ENCODE measurements around the gene IRF7. TPM values are rescaled to one million over a fixed set of nuclear protein-coding genes. Genes with fewer than 3 reads are reported as not detected.

The IRF7 gene
- total and polyA plus RNA-seq, 11 donors, result 5.5 to 30.6 (median 14.9) TPM

DNA sequence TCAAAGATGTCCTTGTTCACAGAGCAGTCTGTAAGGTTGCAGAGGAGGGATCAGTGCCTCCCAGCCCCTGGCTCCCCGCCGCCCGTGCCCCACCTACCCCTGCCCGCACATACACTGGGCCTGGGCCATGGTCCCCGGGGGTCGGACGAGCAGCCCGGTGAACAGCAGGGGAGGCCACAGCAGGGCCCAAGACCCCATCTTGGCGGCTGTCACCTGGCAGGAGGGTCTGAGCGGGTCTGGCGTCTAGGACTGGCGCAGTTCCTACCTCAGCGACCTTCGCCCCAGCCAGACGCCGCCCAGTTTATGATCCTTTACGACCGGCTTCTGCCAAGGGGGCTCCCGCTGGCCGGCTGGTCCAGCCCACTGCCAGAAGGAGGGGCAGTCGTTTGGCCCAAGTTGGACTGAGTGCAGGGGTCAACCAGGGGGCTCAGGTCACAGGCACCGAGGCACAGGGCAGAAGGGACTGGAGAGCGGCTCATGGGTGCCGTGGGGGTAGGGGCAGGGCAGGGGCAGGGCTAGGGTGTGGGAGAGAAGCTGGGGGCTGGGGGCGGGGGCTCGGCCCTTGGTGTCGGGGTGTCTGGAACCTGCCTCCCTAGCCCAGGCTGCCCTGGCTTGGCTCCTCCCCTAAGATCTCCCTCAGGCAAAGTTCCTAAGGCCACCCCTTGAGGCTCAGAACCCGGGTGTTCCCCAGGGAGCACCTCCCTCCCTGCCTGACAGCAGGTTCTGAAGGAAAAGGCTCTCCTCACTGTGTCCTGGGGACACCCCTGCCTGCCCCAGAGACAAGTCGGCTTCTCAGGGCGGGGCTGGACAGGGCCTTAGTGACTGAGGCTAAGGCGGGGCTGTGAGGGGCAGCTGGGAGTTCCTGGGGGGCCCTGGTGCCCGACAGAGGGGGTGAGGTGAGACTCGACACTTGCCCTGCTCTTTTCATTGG, 9.2 kb upstream of the IRF7 start, which contains the start of gene CDHR5:
Gene CDHR5 (minus strand): TSS at position 251 of the 931 bp plus-strand sequence. CDS start 53 bp downstream, at position 198.
- intact Hi-C loops (cut with DNase I), result loop anchor here in 1 of 10 donors (5.0 kb wide), 1 partner anchor 68 kb away; no protein-coding TSS in a partner anchor
- ATAC-seq, result peak in 1 of 4 donors; percentile 12
- Histone ChIP-seq H3K4me3 (no peak within 1 kb of the TSS), H3K4me1 (peaks cover 0 to 16% (median 0%) of the 10 kb centered on the region in 12 donors), H3K9me3 (no peaks in the 10 kb centered on the region), H3K27me3 (peaks cover 6 to 28% (median 15%) of the 10 kb centered on the region in 9 donors), H3K27ac (no peak within 1 kb of the TSS), H3K36me3 (peaks cover 0 to 3% (median 0%) of the 10 kb centered on the region in 9 donors)
- 79 to 88% (median 86%) methylated on average over 5 to 33 of the region's 33 CpGs for WGBS, 4 donors
- TF ChIP-seq POLR2A (IDR thresholded peaks at IDR 0.05), result no peak
- TF ChIP-seq, protein P1, sequence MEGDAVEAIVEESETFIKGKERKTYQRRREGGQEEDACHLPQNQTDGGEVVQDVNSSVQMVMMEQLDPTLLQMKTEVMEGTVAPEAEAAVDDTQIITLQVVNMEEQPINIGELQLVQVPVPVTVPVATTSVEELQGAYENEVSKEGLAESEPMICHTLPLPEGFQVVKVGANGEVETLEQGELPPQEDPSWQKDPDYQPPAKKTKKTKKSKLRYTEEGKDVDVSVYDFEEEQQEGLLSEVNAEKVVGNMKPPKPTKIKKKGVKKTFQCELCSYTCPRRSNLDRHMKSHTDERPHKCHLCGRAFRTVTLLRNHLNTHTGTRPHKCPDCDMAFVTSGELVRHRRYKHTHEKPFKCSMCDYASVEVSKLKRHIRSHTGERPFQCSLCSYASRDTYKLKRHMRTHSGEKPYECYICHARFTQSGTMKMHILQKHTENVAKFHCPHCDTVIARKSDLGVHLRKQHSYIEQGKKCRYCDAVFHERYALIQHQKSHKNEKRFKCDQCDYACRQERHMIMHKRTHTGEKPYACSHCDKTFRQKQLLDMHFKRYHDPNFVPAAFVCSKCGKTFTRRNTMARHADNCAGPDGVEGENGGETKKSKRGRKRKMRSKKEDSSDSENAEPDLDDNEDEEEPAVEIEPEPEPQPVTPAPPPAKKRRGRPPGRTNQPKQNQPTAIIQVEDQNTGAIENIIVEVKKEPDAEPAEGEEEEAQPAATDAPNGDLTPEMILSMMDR (IDR thresholded peaks at IDR 0.05), result no peak
- DNase-seq, result peak in 1 of 5 donors; percentile 8

DNA sequence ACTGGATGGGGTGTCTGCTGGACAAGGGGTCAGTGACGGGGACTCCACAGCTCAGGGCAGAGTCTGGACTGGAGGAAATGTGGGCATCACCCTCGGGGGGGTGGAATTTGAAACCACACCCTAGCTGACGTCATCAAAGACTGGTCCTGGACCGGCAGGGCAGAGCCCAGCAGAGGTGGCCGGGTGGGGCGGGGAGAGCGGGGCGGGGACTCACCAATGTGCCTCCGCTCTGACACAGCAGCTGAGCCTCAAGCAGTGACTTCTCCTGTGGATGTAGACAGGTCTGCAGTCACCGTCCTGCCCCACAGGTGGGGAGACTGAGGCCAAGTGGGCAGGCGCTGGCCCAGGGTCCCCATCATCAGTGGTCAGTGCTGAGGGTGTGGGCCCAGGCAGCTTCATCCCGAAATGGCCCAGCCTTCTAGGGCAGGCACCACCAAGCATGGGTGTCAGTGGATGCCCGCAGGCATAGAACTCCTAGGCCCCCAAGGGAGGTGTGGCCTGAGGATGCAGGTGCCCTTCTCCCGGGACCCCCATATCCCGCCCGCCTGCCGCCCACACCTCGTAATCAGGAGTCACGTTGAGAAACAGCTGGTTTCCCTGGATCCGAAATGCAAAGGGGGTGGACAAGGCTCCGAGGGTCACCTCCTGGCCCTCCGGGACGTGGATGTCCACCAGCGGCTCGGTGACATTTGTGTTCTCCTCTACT, 8.4 kb upstream of the IRF7 start:
- peaks cover 0 to 12% (median 0%) of the 10 kb centered on the region in 12 donors for H3K4me1 ChIP-seq
- ATAC-seq (no peak), DNase-seq (no peak)
- H3K27me3 ChIP-seq, result peaks cover 6 to 28% (median 15%) of the 10 kb centered on the region in 9 donors
- no peak overlapping the region for H3K4me3 ChIP-seq
- intact Hi-C loops (cut with DNase I), result no loop called here
- peaks cover 0 to 3% (median 0%) of the 10 kb centered on the region in 9 donors for H3K36me3 ChIP-seq
- no peaks in the 10 kb centered on the region for H3K9me3 ChIP-seq
- 86 to 90% (median 87%) methylated on average over 22 to 25 of the region's 25 CpGs for WGBS, 4 donors
- H3K27ac ChIP-seq, result no peak overlapping the region
- TF ChIP-seq, protein P1 (IDR thresholded peaks at IDR 0.05), result no peak
- no peak for TF ChIP-seq POLR2A (IDR thresholded peaks at IDR 0.05)

GRCh38 chr11:623349-623869, 7.7 kb upstream of the IRF7 start:
- intact Hi-C loops (cut with DNase I), result no loop called here
- ATAC-seq, result no peak
- Histone ChIP-seq H3K36me3 (peaks cover 0 to 3% (median 0%) of the 10 kb centered on the region in 9 donors), H3K9me3 (no peaks in the 10 kb centered on the region), H3K4me1 (peaks cover 0 to 10% (median 0%) of the 10 kb centered on the region in 12 donors), H3K4me3 (no peak overlapping the region), H3K27me3 (peaks cover 6 to 28% (median 15%) of the 10 kb centered on the region in 9 donors), H3K27ac (no peak overlapping the region)
- no peak for DNase-seq
- WGBS, 4 donors, result 83 to 85% (median 84%) methylated on average over 15 of the region's 15 CpGs
- TF ChIP-seq, protein P1 (IDR thresholded peaks at IDR 0.05), result no peak
- no peak for TF ChIP-seq POLR2A (IDR thresholded peaks at IDR 0.05)

Measured in heart left ventricle (tissue), 16 donors.